T-cell (primary cell): ENCODE results near the gene GART. TPM values are rescaled to one million over a fixed set of nuclear protein-coding genes. Genes with fewer than 3 reads are reported as not detected.
A peak's percentile ranks its signal among the peaks of the same experiment; 100 is the strongest.

Experiments
- ATAC-seq, 4 experiments: fragments of 200-7000 bp in 3 of 4; fragments of 150-1000 bp in 1 of 4; cut with Tn5 transposase; replicated peaks in 1 of 4; 1 replicate in 3 of 4; 2 replicates in 1 of 4; pipeline ENCODE4 v1.10.0; 2021; ENCODE audit warnings: moderate library complexity in 3 of 4, mild to moderate bottlenecking in 2 of 4, moderate number of reproducible peaks in 1 of 4
- CTCF ChIA-PET, 2 donors: fragments of 300-600 bp; sonication (Branson Sonifier 250); formaldehyde crosslinking; loops; one replicate each; lab custom pipeline; 2022; ENCODE audit warnings: antibody characterized with exemption in 2 of 2; lab: Charles Lee
- POLR2A ChIA-PET, 2 donors: fragments of 300-600 bp; sonication (Branson Sonifier 250); formaldehyde crosslinking; loops; one replicate each; lab custom pipeline; 2022; ENCODE audit warnings: antibody characterized with exemption in 2 of 2; lab: Charles Lee
- DNase-seq, 35 experiments: peaks; one replicate each; pipeline versions ENCODE4 v3.0.0 to v3.0.0-alpha.2; 2013 to 2023
- H3K27ac ChIP-seq: one replicate; pipeline ENCODE4 v1.5.1; 2013; ENCODE audit warnings: low read length
- H3K27me3 ChIP-seq, 2 experiments: replicated peaks in 1 of 2; 1 replicate in 1 of 2; 2 replicates in 1 of 2; pipeline versions ENCODE4 v1.6.1 to v1.7.0; 2013; ENCODE audit warnings: low read length in 1 of 2, mixed read lengths in 1 of 2; ENCODE audit not compliant: control insufficient read depth in 2 of 2, insufficient read depth in 2 of 2; ENCODE audit errors: extremely low read depth in 1 of 2
- H3K36me3 ChIP-seq, 2 donors: 1 replicate in 1 of 2; 2 replicates in 1 of 2; pipeline versions ENCODE4 v1.6.1 to v1.7.0; 2013; ENCODE audit warnings: low read length in 1 of 2; ENCODE audit not compliant: control insufficient read depth in 2 of 2, insufficient read depth in 1 of 2; ENCODE audit errors: extremely low read depth in 1 of 2
- H3K4me1 ChIP-seq, 2 experiments: 1 replicate in 1 of 2; 2 replicates in 1 of 2; pipeline versions ENCODE4 v1.6.1 to v1.7.0; 2013; ENCODE audit warnings: low read length in 2 of 2, mixed read lengths in 1 of 2; ENCODE audit not compliant: insufficient read depth in 2 of 2, control insufficient read depth in 1 of 2; ENCODE audit errors: extremely low read depth in 1 of 2
- H3K4me3 ChIP-seq, 2 donors: 1 replicate in 1 of 2; 2 replicates in 1 of 2; pipeline versions ENCODE4 v1.5.1 to v1.7.0; 2013; ENCODE audit warnings: mild to moderate bottlenecking in 2 of 2, low read length in 1 of 2, moderate library complexity in 1 of 2; ENCODE audit not compliant: control insufficient read depth in 1 of 2; ENCODE audit errors: extremely low read depth in 1 of 2
- H3K9me3 ChIP-seq: 2 replicates; pipeline ENCODE4 v1.7.0; 2013
- H3K27ac Mint-ChIP-seq, 2 donors: one replicate each; pipeline ENCODE4 v1.8.0; 2020 to 2021; ENCODE audit warnings: mild to moderate bottlenecking in 2 of 2, mixed read lengths in 2 of 2
- H3K27me3 Mint-ChIP-seq, 2 donors: one replicate each; pipeline ENCODE4 v1.8.0; 2021 to 2022; ENCODE audit warnings: mixed read lengths in 2 of 2
- H3K36me3 Mint-ChIP-seq: one replicate; pipeline ENCODE4 v1.8.0; 2021; ENCODE audit warnings: mixed read lengths
- H3K4me1 Mint-ChIP-seq, 3 donors: one replicate each; pipeline ENCODE4 v1.8.0; 2020 to 2022; ENCODE audit warnings: mixed read lengths in 3 of 3, mild to moderate bottlenecking in 1 of 3
- H3K4me3 Mint-ChIP-seq, 3 donors: one replicate each; pipeline ENCODE4 v1.8.0; 2020 to 2022; ENCODE audit warnings: mild to moderate bottlenecking in 3 of 3, mixed read lengths in 3 of 3, moderate library complexity in 3 of 3
- H3K9me3 Mint-ChIP-seq, 3 donors: one replicate each; pipeline ENCODE4 v1.8.0; 2020 to 2022; ENCODE audit warnings: mixed read lengths in 3 of 3
- WGBS: methylation state at CpG from one replicate; pipeline ENCODE4 v1.1.5; 2013; ENCODE audit warnings: missing lambda C conversion rate; ENCODE audit not compliant: insufficient coverage; 5-methylcytosine and 5-hydroxymethylcytosine counted together
- total RNA-seq, 35 experiments: library from RNA in 6 of 35; stranded (reverse) in 6 of 35; fragments of 120-200 nt in 1 of 35; gene quantifications; one replicate each; pipeline versions ENCODE4 v1.2.1 to v1.2.4 and lab custom pipeline; 2013 to 2026

The GART gene
- total RNA-seq, 5 donors from 2014 or later (not counting 1 experiment from before 2014, with no cell fraction given): 37.6 to 97.4 (median 84.6) TPM

DNA sequence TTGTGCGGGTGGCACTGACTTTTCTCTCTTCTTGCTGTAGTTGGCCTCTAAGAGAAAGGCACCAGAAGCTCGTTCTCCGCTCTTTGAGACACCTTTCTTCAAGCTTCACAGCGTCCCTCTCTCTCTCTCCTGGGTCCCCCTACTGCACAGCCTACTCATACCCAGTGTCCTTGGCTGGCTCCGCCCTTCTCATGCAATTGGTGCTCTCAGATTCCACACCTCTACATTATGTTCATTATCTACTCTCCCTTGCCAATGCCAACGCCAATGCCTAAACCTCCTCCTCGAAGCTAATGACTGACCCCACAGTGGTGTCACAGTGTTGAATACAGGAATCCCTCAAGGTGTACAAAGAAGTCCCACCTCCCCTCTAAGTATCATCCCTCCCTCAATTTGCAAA lies 45.6 kb downstream of the GART start:
- no peaks in the 10 kb centered on the region for H3K9me3 ChIP-seq
- CTCF ChIA-PET: no interaction called here
- H3K36me3 ChIP-seq: no peaks in the 10 kb centered on the region
- Mint-ChIP-seq H3K36me3 (no peaks in the 10 kb centered on the region), H3K4me1 (peaks cover 5 to 7% (median 6%) of the 10 kb centered on the region in 3 donors), H3K4me3 (no peak overlapping the region), H3K27ac (no peak overlapping the region), H3K9me3 (no peaks in the 10 kb centered on the region), H3K27me3 (no peaks in the 10 kb centered on the region)
- H3K4me3 ChIP-seq: no peak overlapping the region
- ATAC-seq (no peak), DNase-seq (no peak)
- H3K27ac ChIP-seq: no peak overlapping the region
- H3K4me1 ChIP-seq: peaks cover 0 to 7% of the 10 kb centered on the region in 2 experiments
- POLR2A ChIA-PET: no interaction called here
- H3K27me3 ChIP-seq: peaks cover 0 to 5% of the 10 kb centered on the region in 2 experiments
- 82% methylated on average over 6 of the region's 7 CpGs for WGBS

DNA sequence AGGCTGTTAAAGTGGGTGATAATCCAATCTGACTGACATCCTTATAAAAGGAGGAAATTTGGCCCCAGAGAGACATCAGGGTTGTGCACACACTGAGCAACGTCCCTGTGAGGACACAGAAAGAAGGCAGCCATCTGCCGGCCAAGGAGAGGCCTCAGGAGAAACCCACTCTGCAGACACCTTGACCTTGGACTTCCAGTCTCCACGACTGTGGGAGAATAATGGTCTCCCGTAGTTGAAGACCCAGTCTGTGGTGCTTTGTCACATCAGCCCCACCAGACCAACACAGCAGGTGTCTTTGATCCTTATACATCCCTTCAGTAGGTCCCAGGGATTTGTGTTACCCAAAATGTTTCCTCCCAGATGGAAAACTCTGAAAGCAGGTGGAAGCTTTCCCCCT lies 46.2 kb downstream of the GART start:
- Histone ChIP-seq H3K27me3 (peaks cover 0 to 5% of the 10 kb centered on the region in 2 experiments), H3K36me3 (no peaks in the 10 kb centered on the region), H3K27ac (no peak overlapping the region), H3K4me3 (no peak overlapping the region), H3K9me3 (no peaks in the 10 kb centered on the region), H3K4me1 (peaks cover 4 to 12% of the 10 kb centered on the region in 2 experiments)
- no peaks in the 10 kb centered on the region for H3K9me3 Mint-ChIP-seq
- ChIA-PET POLR2A (no interaction called here), CTCF (no interaction called here)
- no peak for DNase-seq
- WGBS: 69% methylated on average over 4 of the region's 4 CpGs
- H3K27me3 Mint-ChIP-seq: no peaks in the 10 kb centered on the region
- no peak overlapping the region for H3K27ac Mint-ChIP-seq
- H3K36me3 Mint-ChIP-seq: no peaks in the 10 kb centered on the region
- H3K4me1 Mint-ChIP-seq: peaks cover 8 to 13% (median 10%) of the 10 kb centered on the region in 3 donors
- no peak for ATAC-seq
- no peak overlapping the region for H3K4me3 Mint-ChIP-seq

DNA sequence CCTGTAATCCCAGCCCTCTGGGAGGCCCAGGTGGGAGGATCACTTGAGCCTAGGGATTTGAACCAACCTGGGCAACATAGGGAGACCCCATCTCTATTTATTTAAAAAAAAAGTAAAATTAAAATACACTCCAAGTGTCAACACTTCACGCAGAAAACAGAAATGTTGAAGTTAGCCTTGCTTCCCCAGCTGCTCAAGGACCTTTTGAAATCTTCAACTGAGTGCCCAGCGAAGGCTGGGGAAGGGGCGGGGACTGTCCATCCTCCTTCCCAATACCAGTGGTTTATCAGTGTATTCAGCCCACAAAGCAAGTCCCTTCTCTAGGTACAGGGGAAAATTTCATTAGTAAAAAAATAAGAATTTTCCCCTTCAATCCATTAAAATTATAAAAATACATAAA lies 48.2 kb downstream of the GART start:
- no CpG with 5 or more reads among the region's 3 CpGs for WGBS

DNA sequence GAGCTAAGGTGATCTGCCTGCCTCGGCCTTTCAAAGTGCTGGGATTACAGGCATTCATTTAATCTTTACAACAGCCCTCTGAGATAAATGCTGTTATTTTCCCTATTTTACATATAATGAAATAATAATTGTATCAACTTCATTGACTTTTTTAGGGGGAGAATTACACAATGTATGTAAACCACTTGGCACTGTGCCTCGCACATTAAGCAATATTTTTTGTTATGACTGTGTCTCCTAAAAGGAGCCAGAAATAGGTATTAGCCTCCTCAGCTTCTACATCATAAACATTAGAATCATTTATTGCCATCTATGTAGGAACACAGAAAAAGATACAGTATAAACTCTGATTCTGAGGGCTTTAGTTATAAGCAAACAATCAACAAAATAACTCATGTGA lies 49.3 kb downstream of the GART start:
- H3K27ac ChIP-seq: no peak overlapping the region
- peaks cover 5 to 13% of the 10 kb centered on the region in 2 experiments for H3K4me1 ChIP-seq
- ChIA-PET CTCF (interaction anchor here in 1 of 2 donors (2.5 kb wide), 1 partner anchor 13 kb away, joined by 42 read pairs; the partner anchor contains the start of gene TMEM50B), POLR2A (interaction anchor here in 1 of 2 donors (0.7 kb wide), 1 partner anchor 191 kb away, joined by 3 read pairs; no protein-coding TSS in a partner anchor)
- peaks cover 10 to 14% (median 11%) of the 10 kb centered on the region in 3 donors for H3K4me1 Mint-ChIP-seq
- H3K27me3 ChIP-seq: peaks cover 0 to 5% of the 10 kb centered on the region in 2 experiments
- no peaks in the 10 kb centered on the region for H3K27me3 Mint-ChIP-seq
- H3K36me3 ChIP-seq: no peaks in the 10 kb centered on the region
- H3K9me3 ChIP-seq: no peaks in the 10 kb centered on the region
- no peak for ATAC-seq
- WGBS: no CpG with 5 or more reads among the region's 2 CpGs
- H3K4me3 ChIP-seq: no peak overlapping the region
- H3K27ac Mint-ChIP-seq: no peak overlapping the region
- no peak for DNase-seq
- H3K4me3 Mint-ChIP-seq: peak overlapping the region; percentile 36 to 89 (median 39)
- no peaks in the 10 kb centered on the region for H3K9me3 Mint-ChIP-seq
- H3K36me3 Mint-ChIP-seq: no peaks in the 10 kb centered on the region

More for the DNA sequence above, 48.2 kb downstream of the GART start:
- ATAC-seq (no peak), DNase-seq (no peak)
- POLR2A ChIA-PET: no interaction called here
- no peaks in the 10 kb centered on the region for H3K36me3 ChIP-seq
- CTCF ChIA-PET: no interaction called here
- no peaks in the 10 kb centered on the region for H3K9me3 ChIP-seq
- H3K27me3 Mint-ChIP-seq: no peaks in the 10 kb centered on the region
- H3K36me3 Mint-ChIP-seq: no peaks in the 10 kb centered on the region
- peaks cover 0 to 5% of the 10 kb centered on the region in 2 experiments for H3K27me3 ChIP-seq
- H3K9me3 Mint-ChIP-seq: no peaks in the 10 kb centered on the region
- peaks cover 10 to 14% (median 11%) of the 10 kb centered on the region in 3 donors for H3K4me1 Mint-ChIP-seq
- no peak overlapping the region for H3K4me3 ChIP-seq
- no peak overlapping the region for H3K27ac Mint-ChIP-seq
- H3K4me3 Mint-ChIP-seq: no peak overlapping the region
- no peak overlapping the region for H3K27ac ChIP-seq
- H3K4me1 ChIP-seq: peaks cover 5 to 13% of the 10 kb centered on the region in 2 experiments

DNA sequence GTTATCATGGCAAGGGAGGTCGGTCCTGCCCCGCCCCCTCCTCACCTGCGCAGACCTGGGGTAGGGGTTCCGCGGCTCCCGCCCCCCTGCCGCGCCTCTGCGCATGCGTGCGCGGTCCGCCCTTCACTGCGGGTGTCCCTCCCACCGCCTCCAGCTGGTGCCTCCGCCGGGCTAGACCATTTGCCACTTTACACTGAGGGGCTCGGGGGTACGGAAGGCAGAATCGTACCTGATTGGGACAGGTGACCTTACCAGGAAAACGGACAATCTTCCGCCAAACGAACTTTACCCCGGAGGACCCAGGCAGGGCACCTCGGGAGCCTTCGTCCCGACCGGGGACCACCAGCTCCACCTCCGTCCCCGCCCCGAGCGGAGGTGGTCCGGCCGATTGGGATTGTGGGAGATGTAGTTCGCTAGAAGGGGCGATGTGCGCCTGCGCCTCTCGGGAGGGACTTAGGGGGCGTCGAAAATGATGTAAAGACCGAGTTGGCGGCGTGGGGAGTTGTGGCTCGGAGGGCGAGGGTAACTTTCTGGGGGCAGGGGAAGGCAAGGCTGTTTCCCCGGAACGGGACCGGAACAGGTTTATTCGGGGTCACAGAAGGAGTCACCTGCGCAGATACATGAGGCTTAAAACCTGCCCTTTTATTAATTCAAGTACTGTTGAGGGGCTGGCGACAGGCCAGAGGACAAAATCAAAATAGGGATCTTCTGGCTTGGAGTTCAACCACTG lies 50.4 kb downstream of the GART start, which contains the start of gene DNAJC28:
TSS of gene DNAJC28 (minus strand) at position 344 of the 730 bp plus-strand sequence. CDS start 2,323 bp downstream, outside the sequence.
- ChIA-PET CTCF (interaction anchor here (1.1 to 2.5 kb wide), 4 partner anchors 11 to 52 kb away, joined by 3 to 42 read pairs (median 6); partner anchors contain the start of gene TMEM50B (in 2 of the 2)), POLR2A (interaction anchor here (0.5 to 1.6 kb wide), 5 partner anchors 11 to 643 kb away, joined by 3 to 19 read pairs (median 4); partner anchors contain the start of gene TMEM50B (in 2 of the 2))
- Histone ChIP-seq H3K27ac (peak within 1 kb of the TSS; percentile 59), H3K9me3 (no peaks in the 10 kb centered on the region), H3K4me3 (peak within 1 kb of the TSS; percentile 81 to 90), H3K27me3 (peaks cover 0 to 5% of the 10 kb centered on the region in 2 experiments), H3K36me3 (no peaks in the 10 kb centered on the region), H3K4me1 (peaks cover 5 to 13% of the 10 kb centered on the region in 2 experiments)
- Mint-ChIP-seq H3K36me3 (no peaks in the 10 kb centered on the region), H3K27me3 (no peaks in the 10 kb centered on the region), H3K9me3 (no peaks in the 10 kb centered on the region), H3K4me3 (peak within 1 kb of the TSS; percentile 84 to 91 (median 89)), H3K27ac (peak within 1 kb of the TSS; percentile 78 to 92), H3K4me1 (peaks cover 10 to 14% (median 11%) of the 10 kb centered on the region in 3 donors)
- DNase-seq (peak; percentile 80 to 97 (median 90)), ATAC-seq (peak; percentile 96 to 99 (median 97))
- WGBS: under 1% methylated on average over 51 of the region's 52 CpGs

DNA sequence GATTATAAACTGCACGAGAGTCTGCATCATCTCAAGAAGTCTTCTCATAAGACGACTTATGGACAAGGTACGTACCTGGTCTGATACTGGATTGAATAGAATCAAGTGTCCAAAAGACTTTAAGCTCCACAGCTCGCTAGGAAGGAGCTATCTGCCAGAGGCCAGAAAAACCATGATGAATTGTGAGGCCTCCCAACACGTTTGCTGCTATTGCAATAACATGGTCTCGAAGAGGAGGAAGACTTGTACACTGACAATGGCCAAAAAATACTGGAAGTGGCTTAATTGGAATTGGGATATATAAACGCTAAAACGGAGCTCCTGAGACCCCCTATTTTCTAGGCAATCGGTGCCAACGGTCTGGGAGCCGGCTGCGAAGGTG lies 50.9 kb downstream of the GART start:
- no peaks in the 10 kb centered on the region for H3K9me3 Mint-ChIP-seq
- ATAC-seq (no peak), DNase-seq (no peak)
- peaks cover 0 to 5% of the 10 kb centered on the region in 2 experiments for H3K27me3 ChIP-seq
- H3K9me3 ChIP-seq: no peaks in the 10 kb centered on the region
- H3K27me3 Mint-ChIP-seq: no peaks in the 10 kb centered on the region
- peak overlapping the region; percentile 81 to 90 for H3K4me3 ChIP-seq
- peaks cover 5 to 13% of the 10 kb centered on the region in 2 experiments for H3K4me1 ChIP-seq
- 9% methylated on average over 9 of the region's 12 CpGs for WGBS
- H3K4me1 Mint-ChIP-seq: peaks cover 10 to 14% (median 11%) of the 10 kb centered on the region in 3 donors
- H3K27ac ChIP-seq: no peak overlapping the region
- CTCF ChIA-PET: interaction anchor here (1.1 to 2.5 kb wide), 4 partner anchors 11 to 53 kb away, joined by 3 to 42 read pairs (median 6); partner anchors contain the start of gene TMEM50B (in 2 of the 2)
- H3K36me3 Mint-ChIP-seq: no peaks in the 10 kb centered on the region
- peak overlapping the region; percentile 84 to 91 (median 89) for H3K4me3 Mint-ChIP-seq
- peak overlapping the region in 1 of 2 donors; percentile 88 for H3K27ac Mint-ChIP-seq
- POLR2A ChIA-PET: interaction anchor here (0.5 to 1.6 kb wide), 5 partner anchors 11 to 644 kb away, joined by 3 to 19 read pairs (median 4); partner anchors contain the start of gene TMEM50B (in 2 of the 2)
- H3K36me3 ChIP-seq: no peaks in the 10 kb centered on the region
